Keratinocyte (primary cell): Measurements from ENCODE around the gene SPOP. TPM values are rescaled to one million over a fixed set of nuclear protein-coding genes. Genes with fewer than 3 reads are reported as not detected.

Source experiments
- DNase-seq: peaks from one replicate; pipeline ENCODE4 v3.0.0-alpha.2; 2011; ENCODE audit warnings: low read depth, missing footprints, low spot score
- FAIRE-seq: peaks from 2 replicates; lab custom pipeline; 2011; peaks lifted over from hg19 to GRCh38; lab: Jason Lieb, UNC
- H2AFZ ChIP-seq: 2 replicates; pipeline ENCODE4 v1.6.0; 2012; ENCODE audit warnings: low read length, control low read depth, inconsistent platforms; ENCODE audit not compliant: control insufficient read depth
- H3K27ac ChIP-seq: 2 replicates; pipeline ENCODE4 v1.5.1; 2011; ENCODE audit warnings: low read length; ENCODE audit not compliant: control insufficient read depth, insufficient read depth
- H3K27me3 ChIP-seq: 3 replicates; pipeline ENCODE4 v1.6.0; 2011; ENCODE audit warnings: low read length; ENCODE audit not compliant: control insufficient read depth, insufficient read depth; ENCODE audit errors: extremely low read depth
- H3K36me3 ChIP-seq, 2 experiments: 2 replicates in 1 of 2; 3 replicates in 1 of 2; pipeline ENCODE4 v1.5.1; 2011; ENCODE audit warnings: low read length in 2 of 2, mild to moderate bottlenecking in 1 of 2; ENCODE audit not compliant: control insufficient read depth in 2 of 2, insufficient read depth in 2 of 2; ENCODE audit errors: extremely low read depth in 1 of 2
- H3K4me1 ChIP-seq: 3 replicates; pipeline ENCODE4 v1.5.1; 2011; ENCODE audit warnings: low read length; ENCODE audit not compliant: control insufficient read depth, insufficient read depth; ENCODE audit errors: extremely low read depth
- H3K4me2 ChIP-seq: 3 replicates; pipeline ENCODE4 v1.6.0; 2011; ENCODE audit warnings: low read depth, low read length; ENCODE audit not compliant: control insufficient read depth, insufficient read depth; ENCODE audit errors: extremely low read depth
- H3K4me3 ChIP-seq, 3 experiments: fragments of 200-600 bp in 1 of 3; sonication (generic) in 1 of 3; 2 replicates in 2 of 3; 3 replicates in 1 of 3; pipeline ENCODE4 v1.5.1; 2011 to 2016; ENCODE audit warnings: low read length in 3 of 3, mild to moderate bottlenecking in 3 of 3, control low read depth in 2 of 3, inconsistent platforms in 1 of 3, low read depth in 1 of 3, mixed read lengths in 1 of 3, mixed run types in 1 of 3, moderate library complexity in 1 of 3; ENCODE audit not compliant: control insufficient read depth in 2 of 3, insufficient read depth in 2 of 3; ENCODE audit errors: extremely low read depth in 1 of 3
- H3K79me2 ChIP-seq: 2 replicates; pipeline ENCODE4 v1.6.0; 2012; ENCODE audit warnings: low read length; ENCODE audit not compliant: control insufficient read depth, insufficient read depth
- H3K9ac ChIP-seq: 3 replicates; pipeline ENCODE4 v1.6.0; 2011; ENCODE audit warnings: low read length; ENCODE audit not compliant: control insufficient read depth, insufficient read depth; ENCODE audit errors: extremely low read depth
- H3K9me1 ChIP-seq: 3 replicates; pipeline ENCODE4 v1.6.0; 2011; ENCODE audit warnings: low read length; ENCODE audit not compliant: control insufficient read depth, insufficient read depth; ENCODE audit errors: extremely low read depth
- H3K9me3 ChIP-seq: 2 replicates; pipeline ENCODE4 v1.5.1; 2012; ENCODE audit warnings: low read depth, low read length; ENCODE audit not compliant: control insufficient read depth
- H4K20me1 ChIP-seq: 3 replicates; pipeline ENCODE4 v1.6.0; 2011; ENCODE audit warnings: low read length; ENCODE audit not compliant: control insufficient read depth, insufficient read depth; ENCODE audit errors: extremely low read depth
- EZH2 ChIP-seq: IDR thresholded peaks from one replicate; pipeline ENCODE4 v1.6.1; 2012; ENCODE audit warnings: inconsistent platforms, mild to moderate bottlenecking, low read length, moderate library complexity
- dilution Hi-C: fragments of 300-500 bp; cut with MboI; formaldehyde crosslinking; loops from one replicate; pipeline ENCODE4 v1.7.0; 2020; ENCODE audit warnings: low sequenced_read_pairs; ENCODE audit not compliant: extremely low pct_ligation_motif_present
- polyA plus RNA-seq, 5 experiments: library from polyadenylated mRNA; depleted of rRNA in 3 of 5; stranded (reverse) in 3 of 5; stranded (forward) in 1 of 5; unstranded in 1 of 5; fragments of >200 nt; gene quantifications; 1 replicate in 1 of 5; 2 replicates in 3 of 5; 3 replicates in 1 of 5; pipeline versions ENCODE4 v1.2.1 to v1.2.3, GENCODE V29; 2011 to 2012; ENCODE audit warnings: missing spikeins in 2 of 5, low read depth in 1 of 5, low replicate concordance in 1 of 5
- TF ChIP-seq, protein P1 (sequence below), 3 experiments: IDR thresholded peaks in 1 of 3; conservative IDR thresholded peaks in 1 of 3; optimal IDR thresholded peaks in 1 of 3; 2 replicates in 2 of 3; 3 replicates in 1 of 3; pipeline versions ENCODE3 to v1.5.1; 2011; ENCODE audit warnings: low read length in 3 of 3, mild to moderate bottlenecking in 3 of 3, moderate library complexity in 2 of 3, control low read depth in 1 of 3, inconsistent platforms in 1 of 3; ENCODE audit not compliant: insufficient read depth in 2 of 3; ENCODE audit errors: extremely low read depth in 1 of 3

Gene SPOP
- polyA plus RNA-seq, 1 donor (not counting 4 experiments of a cell fraction or from before 2014, with no cell fraction given): 27.5 TPM

GRCh38 chr17:49715216-49715615, 37.3 kb upstream of the SPOP start:
- no peak overlapping the region for H3K4me2 ChIP-seq
- no peaks in the 10 kb centered on the region for H3K9me3 ChIP-seq
- H3K27ac ChIP-seq: no peak overlapping the region
- H3K79me2 ChIP-seq: no peaks in the 10 kb centered on the region
- no peak overlapping the region for H3K9ac ChIP-seq
- no peaks in the 10 kb centered on the region for H3K9me1 ChIP-seq
- H2AFZ ChIP-seq: no peak overlapping the region
- DNase-seq (no peak), FAIRE-seq (no peak)
- no peaks in the 10 kb centered on the region for H3K4me1 ChIP-seq
- TF ChIP-seq, protein P1, sequence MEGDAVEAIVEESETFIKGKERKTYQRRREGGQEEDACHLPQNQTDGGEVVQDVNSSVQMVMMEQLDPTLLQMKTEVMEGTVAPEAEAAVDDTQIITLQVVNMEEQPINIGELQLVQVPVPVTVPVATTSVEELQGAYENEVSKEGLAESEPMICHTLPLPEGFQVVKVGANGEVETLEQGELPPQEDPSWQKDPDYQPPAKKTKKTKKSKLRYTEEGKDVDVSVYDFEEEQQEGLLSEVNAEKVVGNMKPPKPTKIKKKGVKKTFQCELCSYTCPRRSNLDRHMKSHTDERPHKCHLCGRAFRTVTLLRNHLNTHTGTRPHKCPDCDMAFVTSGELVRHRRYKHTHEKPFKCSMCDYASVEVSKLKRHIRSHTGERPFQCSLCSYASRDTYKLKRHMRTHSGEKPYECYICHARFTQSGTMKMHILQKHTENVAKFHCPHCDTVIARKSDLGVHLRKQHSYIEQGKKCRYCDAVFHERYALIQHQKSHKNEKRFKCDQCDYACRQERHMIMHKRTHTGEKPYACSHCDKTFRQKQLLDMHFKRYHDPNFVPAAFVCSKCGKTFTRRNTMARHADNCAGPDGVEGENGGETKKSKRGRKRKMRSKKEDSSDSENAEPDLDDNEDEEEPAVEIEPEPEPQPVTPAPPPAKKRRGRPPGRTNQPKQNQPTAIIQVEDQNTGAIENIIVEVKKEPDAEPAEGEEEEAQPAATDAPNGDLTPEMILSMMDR (optimal IDR thresholded peaks at IDR 0.05 in 1 of 3, IDR thresholded peaks at IDR 0.05 in 1 of 3, conservative IDR thresholded peaks at IDR 0.05 in 1 of 3; ENCODE audit: extremely low read depth in 1 of 3, insufficient read depth in 2 of 3, low read length in 3 of 3): no peak
- TF ChIP-seq EZH2: no peak
- H3K36me3 ChIP-seq: peaks cover 0 to 11% of the 10 kb centered on the region in 2 experiments
- dilution Hi-C loops: no loop called here
- no peaks in the 10 kb centered on the region for H3K27me3 ChIP-seq
- no peaks in the 10 kb centered on the region for H4K20me1 ChIP-seq
- no peak overlapping the region for H3K4me3 ChIP-seq

DNA sequence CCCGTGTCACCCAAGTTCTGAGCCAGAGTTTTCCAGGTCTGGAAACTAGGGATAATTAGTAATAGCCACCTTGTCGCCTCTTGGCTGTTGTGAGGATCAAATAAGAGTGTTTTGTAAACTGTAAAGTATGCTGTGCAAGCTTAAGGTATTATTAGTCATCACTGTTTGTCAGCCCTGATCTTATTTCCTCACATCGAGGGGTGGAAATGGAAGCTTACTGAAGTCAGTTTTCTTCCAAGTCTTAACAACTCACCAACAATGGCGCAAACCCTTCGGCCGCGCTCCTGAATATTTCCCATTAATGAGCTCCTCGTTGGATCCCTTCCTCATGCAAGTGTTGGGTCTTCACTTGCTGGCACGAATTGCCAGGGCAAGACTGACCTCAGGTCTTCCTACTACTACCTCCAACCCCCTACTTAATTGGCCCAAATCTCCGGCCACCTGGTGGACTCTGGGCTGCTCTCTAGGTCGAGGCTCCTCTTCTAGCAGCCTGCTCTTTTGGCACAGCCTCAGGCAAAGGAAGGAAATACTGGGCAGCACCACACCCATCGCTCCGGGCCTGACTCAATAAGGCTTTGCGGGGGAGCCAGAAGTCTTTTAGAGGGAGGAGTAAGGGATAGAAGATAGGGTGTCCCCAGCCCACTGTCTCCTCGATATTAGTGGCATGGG, 30.8 kb upstream of the SPOP start:
- FAIRE-seq (no peak), DNase-seq (no peak)
- H3K4me3 ChIP-seq: peak overlapping the region; percentile 12 to 53 (median 49)
- H3K9me1 ChIP-seq: no peaks in the 10 kb centered on the region
- peak overlapping the region; percentile 99 for H3K9ac ChIP-seq
- peaks cover 10 to 22% of the 10 kb centered on the region in 2 experiments for H3K36me3 ChIP-seq
- H3K4me1 ChIP-seq: peaks cover 17% of the 10 kb centered on the region
- dilution Hi-C loops: no loop called here
- TF ChIP-seq EZH2: no peak
- TF ChIP-seq, protein P1 (optimal IDR thresholded peaks at IDR 0.05 in 1 of 3, IDR thresholded peaks at IDR 0.05 in 1 of 3, conservative IDR thresholded peaks at IDR 0.05 in 1 of 3; ENCODE audit: extremely low read depth in 1 of 3, insufficient read depth in 2 of 3, low read length in 3 of 3): no peak
- H3K27ac ChIP-seq: peak overlapping the region; percentile 99
- H3K27me3 ChIP-seq: no peaks in the 10 kb centered on the region
- H3K4me2 ChIP-seq: peak overlapping the region; percentile 75
- H3K9me3 ChIP-seq: no peaks in the 10 kb centered on the region
- peaks cover 21% of the 10 kb centered on the region for H3K79me2 ChIP-seq
- peak overlapping the region; percentile 94 for H2AFZ ChIP-seq
- no peaks in the 10 kb centered on the region for H4K20me1 ChIP-seq
